HUES6 (cell line): ENCODE results near the gene MRPL30.

Experiments used
- H3K27ac ChIP-seq: 2 replicates; pipeline ENCODE4 v1.7.0; 2013; ENCODE audit warnings: low read depth, mild to moderate bottlenecking, low read length, inconsistent platforms
- H3K27me3 ChIP-seq: 2 replicates; pipeline ENCODE4 v1.6.1; 2013; ENCODE audit warnings: low read length; ENCODE audit not compliant: control insufficient read depth, insufficient read depth
- H3K36me3 ChIP-seq: 2 replicates; pipeline ENCODE4 v1.6.1; 2013; ENCODE audit warnings: low read length; ENCODE audit not compliant: control insufficient read depth, insufficient read depth
- H3K4me1 ChIP-seq: 2 replicates; pipeline ENCODE4 v1.6.1; 2013; ENCODE audit warnings: low read length; ENCODE audit not compliant: control insufficient read depth, insufficient read depth
- H3K4me3 ChIP-seq: 2 replicates; pipeline ENCODE4 v1.5.1; 2013; ENCODE audit warnings: low read depth, low read length
- H3K9ac ChIP-seq: one replicate; pipeline ENCODE4 v1.6.1; 2013; ENCODE audit warnings: mild to moderate bottlenecking, low read length
- H3K9me3 ChIP-seq: 2 replicates; pipeline ENCODE4 v1.6.1; 2013; ENCODE audit warnings: low read depth, low read length; ENCODE audit not compliant: control insufficient read depth, insufficient read depth

Gene MRPL30

GRCh38 chr2:99238599-99238998, 57.6 kb downstream of the MRPL30 start:
- H3K9ac ChIP-seq = no peak overlapping the region
- no peaks in the 10 kb centered on the region for H3K27me3 ChIP-seq
- H3K9me3 ChIP-seq = no peaks in the 10 kb centered on the region
- H3K36me3 ChIP-seq = no peaks in the 10 kb centered on the region
- H3K27ac ChIP-seq = no peak overlapping the region
- no peaks in the 10 kb centered on the region for H3K4me1 ChIP-seq
- H3K4me3 ChIP-seq = no peak overlapping the region

- no peak overlapping the region for H3K27ac ChIP-seq
- no peaks in the 10 kb centered on the region for H3K9me3 ChIP-seq
- H3K9ac ChIP-seq = no peak overlapping the region
- H3K27me3 ChIP-seq = no peaks in the 10 kb centered on the region
- H3K36me3 ChIP-seq = no peaks in the 10 kb centered on the region
- H3K4me3 ChIP-seq = no peak overlapping the region
- H3K4me1 ChIP-seq = no peaks in the 10 kb centered on the region
These were observed 59.4 kb downstream of the MRPL30 start for GRCh38 chr2:99240431-99240830.

- H3K4me3 ChIP-seq = no peak overlapping the region
- no peaks in the 10 kb centered on the region for H3K27me3 ChIP-seq
- H3K9me3 ChIP-seq = no peaks in the 10 kb centered on the region
- no peaks in the 10 kb centered on the region for H3K36me3 ChIP-seq
- H3K4me1 ChIP-seq = no peaks in the 10 kb centered on the region
- H3K9ac ChIP-seq = no peak overlapping the region
- no peak overlapping the region for H3K27ac ChIP-seq
These were observed 61.2 kb downstream of the MRPL30 start for GRCh38 chr2:99242151-99242550.
